LNCaP clone FGC (cell line): ENCODE measurements around the gene RNF5.

ENCODE experiments used
- DNase-seq: peaks from one replicate; pipeline ENCODE4 v3.0.0-alpha.2; 2011; ENCODE audit warnings: low read depth
- H3K4me3 ChIP-seq: 2 replicates; pipeline ENCODE4 v1.5.1; 2011; ENCODE audit warnings: mild to moderate bottlenecking, low read depth, low read length, control low read depth
- TF ChIP-seq, protein P1 (sequence below): IDR thresholded peaks from 2 replicates; pipeline ENCODE4 v1.5.1; 2012; ENCODE audit warnings: mild to moderate bottlenecking; ENCODE audit not compliant: control insufficient read depth, insufficient read depth; ENCODE audit errors: extremely low read depth

Gene RNF5, protein sequence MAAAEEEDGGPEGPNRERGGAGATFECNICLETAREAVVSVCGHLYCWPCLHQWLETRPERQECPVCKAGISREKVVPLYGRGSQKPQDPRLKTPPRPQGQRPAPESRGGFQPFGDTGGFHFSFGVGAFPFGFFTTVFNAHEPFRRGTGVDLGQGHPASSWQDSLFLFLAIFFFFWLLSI

DNA sequence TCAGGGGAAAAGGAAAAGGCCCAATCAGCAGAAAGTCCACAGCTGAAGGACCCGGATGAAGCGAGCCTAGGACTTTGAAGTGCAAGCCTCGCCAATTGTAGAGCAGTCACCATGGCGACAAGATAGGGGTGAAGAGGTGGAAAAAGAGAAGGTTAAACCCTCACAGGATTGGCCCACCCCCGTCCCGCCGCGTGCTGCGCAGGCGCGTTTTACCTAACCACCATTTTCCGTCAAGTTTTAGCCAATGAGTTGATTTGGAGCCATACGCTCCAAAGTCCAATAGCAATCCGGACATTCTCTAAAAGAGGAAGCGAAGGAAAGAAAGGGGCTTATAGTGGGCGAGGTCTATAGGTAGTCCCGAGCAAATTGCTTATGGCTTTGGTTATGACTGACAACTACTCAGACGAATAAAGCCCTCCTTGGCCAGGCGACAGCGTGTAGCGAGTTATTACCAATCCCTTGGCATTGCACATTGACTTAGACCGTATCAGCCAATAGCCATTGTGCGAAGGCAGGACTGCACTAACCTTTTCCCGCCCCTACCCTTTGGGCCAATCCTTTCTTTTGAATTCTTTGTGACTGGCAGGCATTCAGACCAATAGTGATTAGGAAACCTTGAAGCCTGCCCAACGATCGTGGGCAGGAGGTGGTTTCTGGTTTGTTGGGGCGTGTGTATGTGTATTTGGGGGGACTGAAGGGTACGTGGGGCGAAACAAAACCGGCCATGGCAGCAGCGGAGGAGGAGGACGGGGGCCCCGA lies at the start of gene RNF5:
TSS of gene RNF5 (plus strand) at position 618 of the 759 bp plus-strand sequence. CDS start at position 725, 107 bp downstream.
- TF ChIP-seq, protein P1, sequence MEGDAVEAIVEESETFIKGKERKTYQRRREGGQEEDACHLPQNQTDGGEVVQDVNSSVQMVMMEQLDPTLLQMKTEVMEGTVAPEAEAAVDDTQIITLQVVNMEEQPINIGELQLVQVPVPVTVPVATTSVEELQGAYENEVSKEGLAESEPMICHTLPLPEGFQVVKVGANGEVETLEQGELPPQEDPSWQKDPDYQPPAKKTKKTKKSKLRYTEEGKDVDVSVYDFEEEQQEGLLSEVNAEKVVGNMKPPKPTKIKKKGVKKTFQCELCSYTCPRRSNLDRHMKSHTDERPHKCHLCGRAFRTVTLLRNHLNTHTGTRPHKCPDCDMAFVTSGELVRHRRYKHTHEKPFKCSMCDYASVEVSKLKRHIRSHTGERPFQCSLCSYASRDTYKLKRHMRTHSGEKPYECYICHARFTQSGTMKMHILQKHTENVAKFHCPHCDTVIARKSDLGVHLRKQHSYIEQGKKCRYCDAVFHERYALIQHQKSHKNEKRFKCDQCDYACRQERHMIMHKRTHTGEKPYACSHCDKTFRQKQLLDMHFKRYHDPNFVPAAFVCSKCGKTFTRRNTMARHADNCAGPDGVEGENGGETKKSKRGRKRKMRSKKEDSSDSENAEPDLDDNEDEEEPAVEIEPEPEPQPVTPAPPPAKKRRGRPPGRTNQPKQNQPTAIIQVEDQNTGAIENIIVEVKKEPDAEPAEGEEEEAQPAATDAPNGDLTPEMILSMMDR: no peak
- peak within 1 kb of the TSS; percentile 99 for H3K4me3 ChIP-seq
- peak; percentile 100 for DNase-seq

DNA sequence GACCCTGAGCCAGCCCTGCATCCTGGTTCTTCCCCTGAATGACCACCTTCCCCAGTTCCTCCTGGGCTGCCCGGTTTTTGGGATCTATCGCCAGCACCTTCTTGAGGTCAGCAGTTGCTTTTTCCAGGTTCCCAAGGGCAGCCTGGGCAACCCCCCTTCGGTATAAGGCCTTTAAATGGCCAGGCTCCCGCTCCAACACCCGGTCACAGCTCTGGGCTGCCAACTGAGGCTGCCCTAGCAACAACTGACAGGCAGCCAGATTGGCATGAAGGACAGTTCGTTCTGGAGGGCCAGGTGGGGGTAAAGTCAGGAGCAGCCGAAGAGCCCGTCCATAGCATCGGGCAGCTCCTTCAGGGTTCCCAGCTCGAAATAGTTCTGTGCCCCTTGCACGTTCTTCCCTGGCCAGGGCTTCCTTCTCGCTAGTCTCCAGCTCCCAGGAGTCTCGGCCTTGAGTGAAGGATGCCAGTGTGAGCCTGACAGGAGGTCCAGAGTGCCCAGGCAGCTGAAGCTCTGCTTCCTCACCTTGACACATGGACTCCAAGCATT lies 49.4 kb upstream of the RNF5 start:
- TF ChIP-seq, protein P1: no peak
- DNase-seq: no peak
- H3K4me3 ChIP-seq: peak overlapping the region; percentile 99

DNA sequence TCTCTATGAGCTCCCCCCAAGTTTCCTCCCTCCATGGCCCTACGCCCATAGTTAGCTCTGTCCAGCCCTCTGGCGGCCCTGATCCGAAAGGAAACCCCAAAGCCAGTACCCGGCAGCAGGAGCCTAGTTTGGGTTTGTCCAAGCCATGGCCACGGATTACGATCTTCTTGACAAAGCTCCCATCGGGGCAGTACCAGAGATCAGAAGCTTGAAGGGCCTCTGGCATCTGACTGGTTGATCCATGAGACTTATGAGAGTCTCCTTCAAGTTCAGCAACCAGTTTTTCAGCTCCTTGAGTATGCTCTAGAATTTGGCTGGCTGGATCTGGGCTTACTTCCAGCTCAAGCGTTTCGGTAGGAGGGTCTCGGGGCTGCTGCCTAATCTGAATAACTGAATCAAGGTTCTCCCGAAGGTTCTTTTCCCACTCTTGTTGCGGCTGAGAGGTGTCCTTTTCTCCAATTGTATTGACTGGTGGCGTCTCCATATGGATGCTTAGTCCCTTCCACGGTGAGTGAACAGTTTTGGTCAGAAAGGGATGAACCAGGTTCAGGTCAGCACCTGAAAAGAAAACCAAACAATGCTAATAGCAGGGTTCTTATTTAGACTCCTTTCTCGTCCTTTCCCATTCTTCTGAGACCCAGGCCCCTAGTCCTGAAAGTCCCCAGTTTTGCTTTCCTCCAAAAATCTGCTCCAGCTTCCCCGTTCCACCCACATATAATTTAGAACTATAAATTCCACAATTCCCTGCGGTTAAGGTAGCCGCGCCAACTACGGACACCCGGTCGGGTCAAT lies 48.7 kb upstream of the RNF5 start:
- DNase-seq: peak; percentile 38
- H3K4me3 ChIP-seq: peak overlapping the region; percentile 99
- TF ChIP-seq, protein P1: no peak

DNA sequence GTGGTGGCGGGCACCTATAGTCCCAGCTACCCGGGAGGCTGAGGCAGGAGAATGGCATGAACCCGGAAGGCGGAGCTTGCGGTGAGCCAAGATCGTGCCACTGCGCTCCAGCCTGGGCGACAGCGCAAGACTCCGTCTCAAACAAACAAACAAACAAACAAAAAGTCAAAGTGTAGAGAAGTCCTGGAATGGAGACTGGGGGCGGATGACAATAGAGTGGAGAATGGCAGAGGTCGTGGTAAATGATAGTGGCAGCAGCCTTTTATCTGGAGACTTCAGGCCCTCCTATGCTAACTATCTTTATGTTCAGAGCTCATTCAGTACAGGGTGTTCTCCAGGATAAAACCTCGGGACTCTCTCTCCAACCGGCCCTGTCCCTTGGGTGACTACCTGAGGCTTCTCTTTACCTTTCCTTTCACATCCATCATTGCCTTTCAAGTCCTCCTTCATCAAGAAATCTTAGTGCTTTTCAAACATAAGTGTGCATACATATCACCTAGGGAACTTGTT lies 46.7 kb upstream of the RNF5 start:
- DNase-seq: no peak
- H3K4me3 ChIP-seq: no peak overlapping the region
- TF ChIP-seq, protein P1: no peak

DNA sequence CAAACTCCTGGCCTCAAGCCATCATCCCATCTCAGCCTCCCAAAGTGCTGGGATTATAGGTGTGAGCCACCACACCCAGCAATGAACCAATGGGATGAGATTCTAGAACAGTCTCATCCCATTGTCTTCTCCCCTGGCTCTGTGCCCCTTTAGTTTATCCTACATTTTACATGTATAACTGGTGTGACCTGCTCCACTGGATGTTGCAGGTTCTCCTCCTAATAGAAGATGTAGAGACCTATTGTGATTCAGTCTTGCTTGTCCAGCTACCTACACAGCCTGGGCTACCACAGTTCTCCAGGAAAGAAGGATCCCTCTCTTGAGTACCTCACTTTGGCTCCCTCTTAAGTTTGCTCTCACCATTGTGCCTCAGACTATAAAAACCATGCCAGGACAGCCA lies 46.1 kb upstream of the RNF5 start:
- DNase-seq: peak; percentile 40
- H3K4me3 ChIP-seq: no peak overlapping the region
- TF ChIP-seq, protein P1: no peak

DNA sequence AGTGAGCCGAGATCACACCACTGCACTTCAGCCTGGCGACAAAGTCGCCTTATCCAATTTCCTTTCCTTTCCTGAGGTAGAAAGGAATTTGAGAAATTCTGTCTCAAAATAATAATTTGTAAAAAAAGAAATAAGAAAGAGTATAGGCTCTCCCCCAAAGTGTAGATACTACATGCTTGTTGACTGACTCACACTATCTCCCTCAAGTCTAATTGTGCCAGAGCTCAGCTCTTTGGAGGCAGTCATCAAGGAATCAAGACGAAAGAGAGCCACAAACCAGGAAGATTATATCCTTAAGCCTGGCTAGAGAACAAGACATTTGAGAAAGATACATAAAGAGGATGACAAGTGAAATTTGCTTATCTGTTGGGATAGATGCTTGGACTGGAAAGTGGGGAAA lies 44.4 kb upstream of the RNF5 start:
- no peak overlapping the region for H3K4me3 ChIP-seq
- TF ChIP-seq, protein P1: no peak
- DNase-seq: no peak
